Stimulated activated CD8-positive, alpha-beta memory T cell treated with anti-CD3 and anti-CD28 coated beads, Interleukin-2, amount 100 ng/mL, for 48 hours (primary cell): Measurements from ENCODE around the gene S100P.

Experiments used
- DNase-seq, 2 donors: peaks; one replicate each; pipeline ENCODE4 v3.0.0-alpha.2; 2020; ENCODE audit warnings: low read depth in 2 of 2

The S100P gene

GRCh38 chr4:6697131-6697530 lies 3.5 kb downstream of the S100P start:
- DNase-seq = no peak

- DNase-seq = no peak
These were observed 5.7 kb downstream of the S100P start for GRCh38 chr4:6699388-6699787.

GRCh38 chr4:6699903-6700302 lies 6.2 kb downstream of the S100P start:
- DNase-seq = no peak

GRCh38 chr4:6701371-6701770 lies 7.7 kb downstream of the S100P start:
- DNase-seq = peak in 1 of 2 donors; percentile 47

GRCh38 chr4:6702761-6703160 lies 9.1 kb downstream of the S100P start:
- no peak for DNase-seq

- DNase-seq = no peak
These were observed 10.1 kb downstream of the S100P start for GRCh38 chr4:6703786-6704185.

GRCh38 chr4:6705646-6706045 lies 12.0 kb downstream of the S100P start:
- DNase-seq = no peak

GRCh38 chr4:6706173-6706572 lies 12.5 kb downstream of the S100P start:
- no peak for DNase-seq

- peak; percentile 96 to 97 for DNase-seq
These were observed 15.8 kb downstream of the S100P start, which contains the start of gene MRFAP1L1 for GRCh38 chr4:6709230-6710114. TSS of gene MRFAP1L1 (minus strand) at chr4:6709865. CDS start at chr4:6709629, 236 bp downstream.

GRCh38 chr4:6710282-6710681 lies 16.6 kb downstream of the S100P start:
- DNase-seq = no peak

- no peak for DNase-seq
These were observed 17.3 kb downstream of the S100P start for GRCh38 chr4:6710996-6711395.

- no peak for DNase-seq
These were observed 21.3 kb downstream of the S100P start for GRCh38 chr4:6714954-6715353.

- no peak for DNase-seq
These were observed 22.0 kb downstream of the S100P start for GRCh38 chr4:6715704-6716017.

GRCh38 chr4:6716018-6716911 lies 22.6 kb downstream of the S100P start, which contains the start of gene BLOC1S4:
TSS of gene BLOC1S4 (plus strand) at chr4:6716174. CDS start at chr4:6716210, 36 bp downstream.
- DNase-seq = peak; percentile 80 to 84

- DNase-seq = no peak
These were observed 23.4 kb downstream of the S100P start for GRCh38 chr4:6716958-6717655.

GRCh38 chr4:6718932-6719610 lies 25.4 kb downstream of the S100P start:
- no peak for DNase-seq

GRCh38 chr4:6719611-6720179 lies 26.0 kb downstream of the S100P start:
- no peak for DNase-seq

GRCh38 chr4:6720202-6720699 lies 26.6 kb downstream of the S100P start:
- DNase-seq = peak; percentile 76 to 82

- DNase-seq = no peak
These were observed 27.4 kb downstream of the S100P start for GRCh38 chr4:6721121-6721520.

GRCh38 chr4:6722891-6723290 lies 29.2 kb downstream of the S100P start:
- DNase-seq = no peak

- no peak for DNase-seq
These were observed 30.2 kb downstream of the S100P start for GRCh38 chr4:6723851-6724250.
